Breast epithelium (tissue), 4 donors: ENCODE data around the gene OR5A1. TPM values are rescaled to one million over a fixed set of nuclear protein-coding genes. Genes with fewer than 3 reads are reported as not detected.

ENCODE experiments used
- DNase-seq, 2 donors: peaks; one replicate each; pipeline ENCODE4 v3.0.0-alpha.2; 2019; ENCODE audit warnings: low spot score in 2 of 2
- H3K27ac ChIP-seq, 2 donors: fragments of 200-600 bp; sonication (generic) in 1 of 2; one replicate each; pipeline ENCODE4 v1.5.1; 2016 to 2019; ENCODE audit warnings: mild to moderate bottlenecking in 1 of 2
- H3K27me3 ChIP-seq, 2 donors: fragments of 200-600 bp; sonication (generic) in 1 of 2; one replicate each; pipeline versions ENCODE4 v1.5.1 to v1.6.0; 2017 to 2019; ENCODE audit warnings: control low read depth in 1 of 2, mild to moderate bottlenecking in 1 of 2
- H3K36me3 ChIP-seq: fragments of 200-600 bp; one replicate; pipeline ENCODE4 v1.5.1; 2019
- H3K4me1 ChIP-seq, 2 donors: fragments of 200-600 bp; sonication (generic); one replicate each; pipeline ENCODE4 v1.5.1; 2016 to 2019; ENCODE audit warnings: control low read depth in 1 of 2
- H3K4me3 ChIP-seq, 3 donors: fragments of 200-600 bp; sonication (generic); 1 replicate in 2 of 3; 2 replicates in 1 of 3; pipeline ENCODE4 v1.5.1; 2016 to 2019; ENCODE audit warnings: mild to moderate bottlenecking in 3 of 3, moderate library complexity in 2 of 3
- H3K9me3 ChIP-seq, 2 donors: fragments of 200-600 bp; sonication (generic) in 1 of 2; one replicate each; pipeline ENCODE4 v1.5.1; 2016 to 2019; ENCODE audit warnings: control low read depth in 1 of 2
- POLR2A ChIP-seq: fragments of 450-650 bp; IDR thresholded peaks from one replicate; pipeline ENCODE4 v1.6.1; 2016; ENCODE audit warnings: antibody characterized with exemption, mild to moderate bottlenecking, moderate library complexity
- POLR2AphosphoS5 ChIP-seq, 3 donors: sonication (generic); formaldehyde crosslinking; IDR thresholded peaks; one replicate each; pipeline ENCODE4 v1.6.1; 2017; ENCODE audit warnings: antibody characterized with exemption in 3 of 3
- intact Hi-C: fragments of 100-400 bp; cut with DNase I; formaldehyde crosslinking; loops from one replicate; pipeline ENCODE4 v1.15.1; 2023; ENCODE audit warnings: low total_unique reads
- total RNA-seq, 3 donors: library from RNA; depleted of rRNA; stranded (reverse); fragments of >200 nt; gene quantifications; one replicate each; pipeline ENCODE4 v1.1.0, GENCODE V29; 2016
- TF ChIP-seq, protein P1 (sequence below), 3 donors: fragments of 450-650 bp; IDR thresholded peaks; one replicate each; pipeline ENCODE4 v1.5.1; 2016 to 2017; ENCODE audit warnings: antibody characterized with exemption in 3 of 3, mild to moderate bottlenecking in 3 of 3, moderate library complexity in 3 of 3

The OR5A1 gene
- total RNA-seq, 3 donors from 2014 or later: not detected

DNA sequence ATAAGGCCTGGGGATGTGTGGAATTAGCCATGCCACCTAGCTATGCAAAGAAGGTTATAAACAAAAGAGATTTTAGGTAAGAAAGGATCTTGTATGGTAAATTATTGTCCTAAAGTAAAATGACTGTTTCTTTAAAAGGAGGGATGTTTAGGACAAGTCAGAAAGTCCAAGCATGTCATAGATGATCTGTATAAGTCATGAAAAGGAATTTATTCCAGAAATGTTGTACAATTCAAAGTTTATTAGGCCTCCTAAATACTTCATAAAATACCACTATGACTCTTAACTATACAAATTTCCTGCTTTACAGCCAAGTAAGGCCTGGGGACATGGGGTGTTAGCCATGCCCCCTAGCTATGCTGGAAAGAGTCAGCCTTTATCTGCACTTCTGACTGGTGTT, 32.7 kb upstream of the OR5A1 start:
- H3K27me3 ChIP-seq: no peaks in the 10 kb centered on the region
- intact Hi-C loops: no loop called here
- no peak overlapping the region for H3K4me3 ChIP-seq
- TF ChIP-seq, protein P1, sequence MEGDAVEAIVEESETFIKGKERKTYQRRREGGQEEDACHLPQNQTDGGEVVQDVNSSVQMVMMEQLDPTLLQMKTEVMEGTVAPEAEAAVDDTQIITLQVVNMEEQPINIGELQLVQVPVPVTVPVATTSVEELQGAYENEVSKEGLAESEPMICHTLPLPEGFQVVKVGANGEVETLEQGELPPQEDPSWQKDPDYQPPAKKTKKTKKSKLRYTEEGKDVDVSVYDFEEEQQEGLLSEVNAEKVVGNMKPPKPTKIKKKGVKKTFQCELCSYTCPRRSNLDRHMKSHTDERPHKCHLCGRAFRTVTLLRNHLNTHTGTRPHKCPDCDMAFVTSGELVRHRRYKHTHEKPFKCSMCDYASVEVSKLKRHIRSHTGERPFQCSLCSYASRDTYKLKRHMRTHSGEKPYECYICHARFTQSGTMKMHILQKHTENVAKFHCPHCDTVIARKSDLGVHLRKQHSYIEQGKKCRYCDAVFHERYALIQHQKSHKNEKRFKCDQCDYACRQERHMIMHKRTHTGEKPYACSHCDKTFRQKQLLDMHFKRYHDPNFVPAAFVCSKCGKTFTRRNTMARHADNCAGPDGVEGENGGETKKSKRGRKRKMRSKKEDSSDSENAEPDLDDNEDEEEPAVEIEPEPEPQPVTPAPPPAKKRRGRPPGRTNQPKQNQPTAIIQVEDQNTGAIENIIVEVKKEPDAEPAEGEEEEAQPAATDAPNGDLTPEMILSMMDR (IDR thresholded peaks at IDR 0.05): no peak
- no peak for TF ChIP-seq POLR2A
- TF ChIP-seq POLR2AphosphoS5 (IDR thresholded peaks at IDR 0.05): no peak
- H3K4me1 ChIP-seq: no peaks in the 10 kb centered on the region
- no peaks in the 10 kb centered on the region for H3K36me3 ChIP-seq
- peaks cover 0 to 17% of the 10 kb centered on the region in 2 donors for H3K9me3 ChIP-seq
- DNase-seq: no peak
- H3K27ac ChIP-seq: no peak overlapping the region

GRCh38 chr11:59413646-59414045, 22.6 kb upstream of the OR5A1 start:
- TF ChIP-seq, protein P1 (IDR thresholded peaks at IDR 0.05): no peak
- no peak for TF ChIP-seq POLR2A
- TF ChIP-seq POLR2AphosphoS5 (IDR thresholded peaks at IDR 0.05): no peak
- Histone ChIP-seq H3K4me1 (no peaks in the 10 kb centered on the region), H3K4me3 (no peak overlapping the region), H3K36me3 (no peaks in the 10 kb centered on the region), H3K9me3 (peaks cover 0 to 11% of the 10 kb centered on the region in 2 donors), H3K27ac (no peak overlapping the region), H3K27me3 (no peaks in the 10 kb centered on the region)
- DNase-seq: no peak
- intact Hi-C loops: no loop called here

- intact Hi-C loops: no loop called here
- TF ChIP-seq POLR2A: no peak
- TF ChIP-seq POLR2AphosphoS5 (IDR thresholded peaks at IDR 0.05): no peak
- TF ChIP-seq, protein P1 (IDR thresholded peaks at IDR 0.05): no peak
- no peak overlapping the region for H3K27ac ChIP-seq
- no peak overlapping the region for H3K4me3 ChIP-seq
- no peaks in the 10 kb centered on the region for H3K27me3 ChIP-seq
- no peaks in the 10 kb centered on the region for H3K4me1 ChIP-seq
- no peak for DNase-seq
- peaks cover 0 to 4% of the 10 kb centered on the region in 2 donors for H3K9me3 ChIP-seq
- H3K36me3 ChIP-seq: no peaks in the 10 kb centered on the region
Observed at GRCh38 chr11:59415111-59415510, 21.2 kb upstream of the OR5A1 start.

GRCh38 chr11:59416613-59417012, 19.7 kb upstream of the OR5A1 start:
- no peak for TF ChIP-seq POLR2A
- TF ChIP-seq, protein P1 (IDR thresholded peaks at IDR 0.05): no peak
- no peak for TF ChIP-seq POLR2AphosphoS5 (IDR thresholded peaks at IDR 0.05)
- intact Hi-C loops: no loop called here
- Histone ChIP-seq H3K4me1 (no peaks in the 10 kb centered on the region), H3K27ac (no peak overlapping the region), H3K9me3 (no peaks in the 10 kb centered on the region), H3K27me3 (no peaks in the 10 kb centered on the region), H3K4me3 (no peak overlapping the region), H3K36me3 (no peaks in the 10 kb centered on the region)
- no peak for DNase-seq

- no peaks in the 10 kb centered on the region for H3K9me3 ChIP-seq
- H3K4me3 ChIP-seq: no peak overlapping the region
- no peaks in the 10 kb centered on the region for H3K4me1 ChIP-seq
- no peak overlapping the region for H3K27ac ChIP-seq
- DNase-seq: no peak
- no peaks in the 10 kb centered on the region for H3K36me3 ChIP-seq
- intact Hi-C loops: no loop called here
- H3K27me3 ChIP-seq: no peaks in the 10 kb centered on the region
- no peak for TF ChIP-seq POLR2AphosphoS5 (IDR thresholded peaks at IDR 0.05)
- TF ChIP-seq, protein P1 (IDR thresholded peaks at IDR 0.05): no peak
- no peak for TF ChIP-seq POLR2A
Observed at GRCh38 chr11:59417023-59417422, 19.2 kb upstream of the OR5A1 start.
